Ishikawa (cell line): ENCODE measurements around the gene MUSK.

Experiments
- CEBPB ChIP-seq: IDR thresholded peaks from 2 replicates; pipeline ENCODE4 v1.6.1; 2012
- CREB1 ChIP-seq: IDR thresholded peaks from 2 replicates; pipeline ENCODE4 v1.6.1; 2012; ENCODE audit warnings: low read depth
- EGR1 ChIP-seq: IDR thresholded peaks from 2 replicates; pipeline ENCODE4 v1.6.1; 2012
- EP300 ChIP-seq: IDR thresholded peaks from 2 replicates; pipeline ENCODE4 v1.6.1; 2012; ENCODE audit warnings: borderline replicate concordance
- FOXM1 ChIP-seq: IDR thresholded peaks from 2 replicates; pipeline ENCODE4 v1.6.1; 2012; ENCODE audit warnings: low read depth, borderline replicate concordance
- MAX ChIP-seq: IDR thresholded peaks from 2 replicates; pipeline ENCODE4 v1.6.1; 2012
- NFIC ChIP-seq: IDR thresholded peaks from 2 replicates; pipeline ENCODE4 v1.6.1; 2012
- RAD21 ChIP-seq: IDR thresholded peaks from 2 replicates; pipeline ENCODE4 v1.6.1; 2012; ENCODE audit warnings: low read depth
- REST ChIP-seq: IDR thresholded peaks from 2 replicates; pipeline ENCODE4 v1.6.1; 2012; ENCODE audit warnings: low read depth, mild to moderate bottlenecking
- TAF1 ChIP-seq: IDR thresholded peaks from 2 replicates; pipeline ENCODE4 v1.6.1; 2012; ENCODE audit warnings: low read depth, mild to moderate bottlenecking
- TCF12 ChIP-seq: IDR thresholded peaks from 2 replicates; pipeline ENCODE4 v1.6.1; 2012; ENCODE audit warnings: low read depth
- TEAD4 ChIP-seq: IDR thresholded peaks from 2 replicates; pipeline ENCODE4 v1.6.1; 2012
- YY1 ChIP-seq: IDR thresholded peaks from 2 replicates; pipeline ENCODE4 v1.6.1; 2012; ENCODE audit warnings: low read depth
- ZBTB7A ChIP-seq: IDR thresholded peaks from 2 replicates; pipeline ENCODE4 v1.6.1; 2012; ENCODE audit warnings: low read depth
- TF ChIP-seq, protein P1 (sequence below): IDR thresholded peaks from 2 replicates; pipeline ENCODE4 v1.6.1; 2012

Gene MUSK

DNA sequence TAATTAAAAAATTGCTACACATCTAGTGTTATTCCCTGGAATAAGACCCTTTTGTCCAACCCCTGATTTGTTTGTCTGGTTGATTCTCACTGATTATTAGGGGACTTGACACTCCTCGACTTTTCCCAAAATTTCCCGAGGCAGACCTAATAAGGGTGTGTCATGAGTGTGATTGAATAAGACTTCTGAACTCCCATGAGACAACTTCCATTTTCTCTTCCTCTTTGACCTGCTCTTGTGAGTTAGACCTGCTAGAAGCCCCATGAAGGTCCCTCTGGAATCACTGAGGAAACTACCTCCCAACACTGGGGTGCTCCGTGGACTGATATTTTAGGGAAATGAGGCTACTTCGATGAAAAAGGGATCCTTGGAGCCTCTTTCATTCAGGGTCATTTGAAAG lies 83.4 kb downstream of the MUSK start:
- TF ChIP-seq ZBTB7A (no peak), FOXM1 (no peak), YY1 (no peak), MAX (no peak), CREB1 (no peak), NFIC (no peak), EGR1 (no peak), TCF12 (no peak), RAD21 (no peak), TAF1 (no peak)
- TF ChIP-seq, protein P1, sequence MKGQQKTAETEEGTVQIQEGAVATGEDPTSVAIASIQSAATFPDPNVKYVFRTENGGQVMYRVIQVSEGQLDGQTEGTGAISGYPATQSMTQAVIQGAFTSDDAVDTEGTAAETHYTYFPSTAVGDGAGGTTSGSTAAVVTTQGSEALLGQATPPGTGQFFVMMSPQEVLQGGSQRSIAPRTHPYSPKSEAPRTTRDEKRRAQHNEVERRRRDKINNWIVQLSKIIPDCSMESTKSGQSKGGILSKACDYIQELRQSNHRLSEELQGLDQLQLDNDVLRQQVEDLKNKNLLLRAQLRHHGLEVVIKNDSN: no peak

- TF ChIP-seq CREB1: no peak
- TF ChIP-seq, protein P1: no peak
Observed at GRCh38 chr9:110752766-110753165, 84.2 kb downstream of the MUSK start.

GRCh38 chr9:110753731-110754231 lies 85.2 kb downstream of the MUSK start:
- TF ChIP-seq CEBPB: no peak
- TF ChIP-seq TAF1: no peak
- no peak for TF ChIP-seq FOXM1
- no peak for TF ChIP-seq MAX
- no peak for TF ChIP-seq CREB1
- no peak for TF ChIP-seq YY1
- TF ChIP-seq RAD21: no peak
- TF ChIP-seq, protein P1: no peak

DNA sequence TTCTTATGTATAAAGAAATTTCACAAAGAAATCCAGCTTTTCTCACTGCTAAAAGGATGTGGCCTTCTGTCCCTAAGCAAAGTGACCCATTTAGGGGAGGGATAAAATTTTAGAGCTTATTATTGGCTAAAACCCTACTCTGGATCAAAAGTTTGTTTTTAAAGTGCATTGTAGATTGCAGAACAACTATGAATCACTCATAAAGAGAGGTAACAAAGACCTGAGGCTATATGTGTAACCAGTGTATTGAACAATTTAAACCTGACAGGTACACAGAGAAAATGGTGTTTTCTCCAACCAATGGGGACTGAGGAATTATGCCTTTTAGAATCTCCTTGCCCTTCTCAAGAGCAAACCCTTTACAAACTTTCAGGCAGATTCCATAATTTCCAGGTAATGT lies 86.6 kb downstream of the MUSK start:
- TF ChIP-seq TEAD4: no peak
- no peak for TF ChIP-seq CREB1
- no peak for TF ChIP-seq RAD21
- no peak for TF ChIP-seq REST
- no peak for TF ChIP-seq YY1
- TF ChIP-seq TCF12: no peak
- TF ChIP-seq EGR1: no peak
- TF ChIP-seq TAF1: no peak
- no peak for TF ChIP-seq CEBPB
- TF ChIP-seq MAX: no peak
- TF ChIP-seq ZBTB7A: no peak
- no peak for TF ChIP-seq FOXM1
- TF ChIP-seq NFIC: no peak
- TF ChIP-seq EP300: no peak
- TF ChIP-seq, protein P1: no peak

- TF ChIP-seq, protein P1: no peak
Observed at GRCh38 chr9:110758201-110758600, 89.6 kb downstream of the MUSK start.

- TF ChIP-seq MAX (no peak), NFIC (no peak), FOXM1 (no peak), YY1 (no peak), RAD21 (no peak), REST (no peak), EP300 (no peak), EGR1 (no peak), TCF12 (no peak), ZBTB7A (no peak), TEAD4 (no peak)
Observed at GRCh38 chr9:110762783-110763182, 94.2 kb downstream of the MUSK start.
